WTC11 (cell line): ENCODE measurements around the gene GAS2L3. TPM values are rescaled to one million over a fixed set of nuclear protein-coding genes. Genes with fewer than 3 reads are reported as not detected.

ENCODE experiments used
- ATAC-seq: fragments of 200-7000 bp; cut with Tn5 transposase; 2 replicates; pipeline ENCODE4 v1.10.0; 2021; ENCODE audit warnings: mild to moderate bottlenecking, moderate library complexity
- CTCF ChIA-PET: fragments of 300-600 bp; sonication (Branson Sonifier 250); formaldehyde crosslinking; loops from one replicate; lab custom pipeline; 2021; ENCODE audit warnings: antibody characterized with exemption; lab: Charles Lee
- POLR2A ChIA-PET: fragments of 350-600 bp; sonication (Branson Sonifier 250); formaldehyde crosslinking; loops from one replicate; lab custom pipeline; 2021; ENCODE audit warnings: antibody characterized with exemption; lab: Charles Lee
- DNase-seq: peaks from one replicate; pipeline ENCODE4 v3.0.0; 2021; ENCODE audit warnings: low spot score
- H3K27ac Mint-ChIP-seq: 2 replicates; pipeline ENCODE4 v1.8.0; 2021; ENCODE audit warnings: mixed read lengths
- H3K27me3 Mint-ChIP-seq: 2 replicates; pipeline ENCODE4 v1.8.0; 2021; ENCODE audit warnings: low read depth, mild to moderate bottlenecking, moderate library complexity, mixed read lengths
- H3K36me3 Mint-ChIP-seq: 2 replicates; pipeline ENCODE4 v1.8.0; 2021; ENCODE audit warnings: mixed read lengths
- H3K4me1 Mint-ChIP-seq: 2 replicates; pipeline ENCODE4 v1.8.0; 2022; ENCODE audit warnings: mixed read lengths
- H3K4me3 Mint-ChIP-seq: 2 replicates; pipeline ENCODE4 v1.8.0; 2021; ENCODE audit warnings: mild to moderate bottlenecking, moderate library complexity, mixed read lengths
- H3K9me3 Mint-ChIP-seq: 2 replicates; pipeline ENCODE4 v1.8.0; 2021; ENCODE audit warnings: mixed read lengths
- AR ChIP-seq: fragments of 250-450 bp; sonication (Bioruptor Pico); IDR thresholded peaks from 2 replicates; pipeline ENCODE4 v1.9.0; 2021; ENCODE audit warnings: mild to moderate bottlenecking
- ATF1 ChIP-seq: sonication (generic); formaldehyde crosslinking; IDR thresholded peaks from 2 replicates; pipeline ENCODE4 v1.8.1; 2023; ENCODE audit warnings: mild to moderate bottlenecking, moderate library complexity, missing genetic modification reagents
- ESRRA ChIP-seq: sonication (generic); formaldehyde crosslinking; IDR thresholded peaks from 2 replicates; pipeline ENCODE4 v1.8.1; 2022; ENCODE audit warnings: mild to moderate bottlenecking, missing genetic modification reagents, borderline replicate concordance
- ETV6 ChIP-seq: sonication (generic); formaldehyde crosslinking; IDR thresholded peaks from 2 replicates; pipeline ENCODE4 v1.8.1; 2022; ENCODE audit warnings: mild to moderate bottlenecking, missing genetic modification reagents
- FOXJ3 ChIP-seq: sonication (generic); formaldehyde crosslinking; IDR thresholded peaks from 2 replicates; pipeline ENCODE4 v1.9.0; 2021; ENCODE audit warnings: missing genetic modification reagents, mild to moderate bottlenecking, borderline replicate concordance
- GTF2I ChIP-seq: fragments of 250-450 bp; sonication (Bioruptor Pico); conservative IDR thresholded peaks from 2 replicates; pipeline ENCODE4 v1.4.0; 2021; ENCODE audit warnings: mild to moderate bottlenecking
- JAZF1 ChIP-seq: fragments of 250-450 bp; sonication (Bioruptor Pico); IDR thresholded peaks from 2 replicates; pipeline ENCODE4 v1.9.0; 2021; ENCODE audit warnings: moderate library complexity, mild to moderate bottlenecking, inconsistent platforms
- MYBL2 ChIP-seq: sonication (generic); formaldehyde crosslinking; IDR thresholded peaks from 2 replicates; pipeline ENCODE4 v1.8.1; 2023; ENCODE audit warnings: mild to moderate bottlenecking, moderate library complexity, missing genetic modification reagents
- NR2C2 ChIP-seq: sonication (generic); formaldehyde crosslinking; IDR thresholded peaks from 2 replicates; pipeline ENCODE4 v1.8.0; 2022; ENCODE audit warnings: mild to moderate bottlenecking, missing genetic modification reagents
- RELA ChIP-seq: sonication (generic); formaldehyde crosslinking; IDR thresholded peaks from 2 replicates; pipeline ENCODE4 v1.8.1; 2022; ENCODE audit warnings: missing genetic modification reagents, mild to moderate bottlenecking, borderline replicate concordance
- ZNF121 ChIP-seq: sonication (generic); formaldehyde crosslinking; IDR thresholded peaks from 2 replicates; pipeline ENCODE4 v1.8.0; 2023; ENCODE audit warnings: missing genetic modification reagents
- ZNF138 ChIP-seq: sonication (generic); formaldehyde crosslinking; conservative IDR thresholded peaks from 2 replicates; pipeline ENCODE4 v1.8.1; 2022; ENCODE audit warnings: mild to moderate bottlenecking, moderate library complexity, missing genetic modification reagents
- ZNF396 ChIP-seq: fragments of 250-450 bp; sonication (Bioruptor Pico); IDR thresholded peaks from 2 replicates; pipeline ENCODE4 v1.8.0; 2021; ENCODE audit warnings: mild to moderate bottlenecking, moderate library complexity, borderline replicate concordance
- ZNF416 ChIP-seq: fragments of 250-450 bp; sonication (Bioruptor Pico); IDR thresholded peaks from 2 replicates; pipeline ENCODE4 v1.9.0; 2021; ENCODE audit warnings: mild to moderate bottlenecking, inconsistent platforms
- ZNF512 ChIP-seq: sonication (generic); formaldehyde crosslinking; IDR thresholded peaks from 2 replicates; pipeline ENCODE4 v1.8.1; 2022; ENCODE audit warnings: missing genetic modification reagents, borderline replicate concordance
- total RNA-seq: library from RNA; stranded (reverse); gene quantifications from 3 replicates; pipeline ENCODE4 v1.2.3, GENCODE V29; 2021
- TF ChIP-seq, protein P1 (sequence below): fragments of 250-450 bp; sonication (Bioruptor Pico); IDR thresholded peaks from 2 replicates; pipeline ENCODE4 v1.9.0; 2021; ENCODE audit warnings: mild to moderate bottlenecking, borderline replicate concordance
- TF ChIP-seq, protein P2 (sequence below): sonication (generic); formaldehyde crosslinking; IDR thresholded peaks from 2 replicates; pipeline ENCODE4 v1.8.0; 2023; ENCODE audit warnings: missing genetic modification reagents, mild to moderate bottlenecking, borderline replicate concordance
- TF ChIP-seq, protein P3 (sequence below): sonication (generic); formaldehyde crosslinking; IDR thresholded peaks from 2 replicates; pipeline ENCODE4 v1.8.0; 2023; ENCODE audit warnings: missing genetic modification reagents
- TF ChIP-seq, protein P4 (sequence below): fragments of 250-450 bp; sonication (Bioruptor Pico); IDR thresholded peaks from 2 replicates; pipeline ENCODE4 v2.1.2; 2022; ENCODE audit warnings: mild to moderate bottlenecking, moderate library complexity

Gene GAS2L3
- total RNA-seq, 1 experiment from 2014 or later, result 14.8 TPM

GRCh38 chr12:100652488-100652887 is 79.0 kb downstream of the GAS2L3 start:
- no peak for TF ChIP-seq ZNF416 (CRISPR knock-in tag)
- TF ChIP-seq ZNF121 (CRISPR knock-in tag), result no peak
- TF ChIP-seq GTF2I (CRISPR knock-in tag), result no peak
- TF ChIP-seq FOXJ3 (CRISPR knock-in tag), result no peak
- TF ChIP-seq, protein P1, sequence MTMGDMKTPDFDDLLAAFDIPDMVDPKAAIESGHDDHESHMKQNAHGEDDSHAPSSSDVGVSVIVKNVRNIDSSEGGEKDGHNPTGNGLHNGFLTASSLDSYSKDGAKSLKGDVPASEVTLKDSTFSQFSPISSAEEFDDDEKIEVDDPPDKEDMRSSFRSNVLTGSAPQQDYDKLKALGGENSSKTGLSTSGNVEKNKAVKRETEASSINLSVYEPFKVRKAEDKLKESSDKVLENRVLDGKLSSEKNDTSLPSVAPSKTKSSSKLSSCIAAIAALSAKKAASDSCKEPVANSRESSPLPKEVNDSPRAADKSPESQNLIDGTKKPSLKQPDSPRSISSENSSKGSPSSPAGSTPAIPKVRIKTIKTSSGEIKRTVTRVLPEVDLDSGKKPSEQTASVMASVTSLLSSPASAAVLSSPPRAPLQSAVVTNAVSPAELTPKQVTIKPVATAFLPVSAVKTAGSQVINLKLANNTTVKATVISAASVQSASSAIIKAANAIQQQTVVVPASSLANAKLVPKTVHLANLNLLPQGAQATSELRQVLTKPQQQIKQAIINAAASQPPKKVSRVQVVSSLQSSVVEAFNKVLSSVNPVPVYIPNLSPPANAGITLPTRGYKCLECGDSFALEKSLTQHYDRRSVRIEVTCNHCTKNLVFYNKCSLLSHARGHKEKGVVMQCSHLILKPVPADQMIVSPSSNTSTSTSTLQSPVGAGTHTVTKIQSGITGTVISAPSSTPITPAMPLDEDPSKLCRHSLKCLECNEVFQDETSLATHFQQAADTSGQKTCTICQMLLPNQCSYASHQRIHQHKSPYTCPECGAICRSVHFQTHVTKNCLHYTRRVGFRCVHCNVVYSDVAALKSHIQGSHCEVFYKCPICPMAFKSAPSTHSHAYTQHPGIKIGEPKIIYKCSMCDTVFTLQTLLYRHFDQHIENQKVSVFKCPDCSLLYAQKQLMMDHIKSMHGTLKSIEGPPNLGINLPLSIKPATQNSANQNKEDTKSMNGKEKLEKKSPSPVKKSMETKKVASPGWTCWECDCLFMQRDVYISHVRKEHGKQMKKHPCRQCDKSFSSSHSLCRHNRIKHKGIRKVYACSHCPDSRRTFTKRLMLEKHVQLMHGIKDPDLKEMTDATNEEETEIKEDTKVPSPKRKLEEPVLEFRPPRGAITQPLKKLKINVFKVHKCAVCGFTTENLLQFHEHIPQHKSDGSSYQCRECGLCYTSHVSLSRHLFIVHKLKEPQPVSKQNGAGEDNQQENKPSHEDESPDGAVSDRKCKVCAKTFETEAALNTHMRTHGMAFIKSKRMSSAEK (CRISPR knock-in tag), result no peak
- no peak for TF ChIP-seq RELA (CRISPR knock-in tag)
- TF ChIP-seq, all 79 proteins: peak for 0
- ChIA-PET CTCF (interaction anchor here (1.0 to 2.1 kb wide), 3 partner anchors 19 to 20 kb away, joined by 3 to 17 read pairs (median 3); no protein-coding TSS in a partner anchor), POLR2A (interaction anchor here (0.6 kb wide), 1 partner anchor 386 kb away, joined by 11 read pairs; the partner anchor contains the start of genes DEPDC4 and SCYL2)
- Mint-ChIP-seq H3K4me1 (peaks cover 11% of the 10 kb centered on the region), H3K4me3 (no peak overlapping the region), H3K36me3 (peaks cover 4% of the 10 kb centered on the region), H3K27ac (no peak overlapping the region), H3K9me3 (peaks cover 24% of the 10 kb centered on the region), H3K27me3 (peaks cover 2% of the 10 kb centered on the region; the same call in 1 of the 2 replicates)
- DNase-seq (no peak), ATAC-seq (no peak)

DNA sequence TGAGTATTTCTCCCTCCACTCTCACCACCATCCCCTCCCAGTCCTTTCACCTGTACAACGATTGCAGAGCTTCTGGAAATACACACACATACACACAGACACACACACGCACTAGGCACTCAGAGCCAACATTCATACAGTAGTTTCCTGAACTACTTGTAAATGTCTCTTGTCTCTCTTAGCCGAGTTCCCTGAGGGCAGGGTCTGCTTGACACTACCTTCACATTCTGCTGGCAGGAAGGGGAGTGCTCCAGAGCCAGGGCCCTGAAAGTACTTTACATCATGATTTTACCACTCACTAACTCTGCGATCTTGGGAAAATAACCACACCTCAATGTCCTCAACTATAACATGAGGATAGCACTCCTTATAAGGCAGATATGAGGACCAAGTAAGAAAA is 82.7 kb downstream of the GAS2L3 start:
- CTCF ChIA-PET, result interaction anchor here (1.4 kb wide), 1 partner anchor 16 kb away, joined by 9 read pairs; no protein-coding TSS in a partner anchor
- POLR2A ChIA-PET, result no interaction called here
- no peak for ATAC-seq
- Mint-ChIP-seq H3K4me1 (peaks cover 5% of the 10 kb centered on the region), H3K9me3 (peaks cover 11% of the 10 kb centered on the region), H3K27me3 (peaks cover 9% of the 10 kb centered on the region), H3K36me3 (no peaks in the 10 kb centered on the region; the same call in 1 of the 2 replicates), H3K27ac (no peak overlapping the region), H3K4me3 (no peak overlapping the region)
- DNase-seq, result no peak
- TF ChIP-seq ESRRA (CRISPR knock-in tag), result no peak
- TF ChIP-seq AR (CRISPR knock-in tag), result no peak
- TF ChIP-seq ETV6 (CRISPR knock-in tag), result no peak
- TF ChIP-seq NR2C2 (CRISPR knock-in tag), result no peak
- TF ChIP-seq ZNF396 (CRISPR knock-in tag), result no peak
- no peak for TF ChIP-seq ATF1 (CRISPR knock-in tag)
- TF ChIP-seq, protein P2, sequence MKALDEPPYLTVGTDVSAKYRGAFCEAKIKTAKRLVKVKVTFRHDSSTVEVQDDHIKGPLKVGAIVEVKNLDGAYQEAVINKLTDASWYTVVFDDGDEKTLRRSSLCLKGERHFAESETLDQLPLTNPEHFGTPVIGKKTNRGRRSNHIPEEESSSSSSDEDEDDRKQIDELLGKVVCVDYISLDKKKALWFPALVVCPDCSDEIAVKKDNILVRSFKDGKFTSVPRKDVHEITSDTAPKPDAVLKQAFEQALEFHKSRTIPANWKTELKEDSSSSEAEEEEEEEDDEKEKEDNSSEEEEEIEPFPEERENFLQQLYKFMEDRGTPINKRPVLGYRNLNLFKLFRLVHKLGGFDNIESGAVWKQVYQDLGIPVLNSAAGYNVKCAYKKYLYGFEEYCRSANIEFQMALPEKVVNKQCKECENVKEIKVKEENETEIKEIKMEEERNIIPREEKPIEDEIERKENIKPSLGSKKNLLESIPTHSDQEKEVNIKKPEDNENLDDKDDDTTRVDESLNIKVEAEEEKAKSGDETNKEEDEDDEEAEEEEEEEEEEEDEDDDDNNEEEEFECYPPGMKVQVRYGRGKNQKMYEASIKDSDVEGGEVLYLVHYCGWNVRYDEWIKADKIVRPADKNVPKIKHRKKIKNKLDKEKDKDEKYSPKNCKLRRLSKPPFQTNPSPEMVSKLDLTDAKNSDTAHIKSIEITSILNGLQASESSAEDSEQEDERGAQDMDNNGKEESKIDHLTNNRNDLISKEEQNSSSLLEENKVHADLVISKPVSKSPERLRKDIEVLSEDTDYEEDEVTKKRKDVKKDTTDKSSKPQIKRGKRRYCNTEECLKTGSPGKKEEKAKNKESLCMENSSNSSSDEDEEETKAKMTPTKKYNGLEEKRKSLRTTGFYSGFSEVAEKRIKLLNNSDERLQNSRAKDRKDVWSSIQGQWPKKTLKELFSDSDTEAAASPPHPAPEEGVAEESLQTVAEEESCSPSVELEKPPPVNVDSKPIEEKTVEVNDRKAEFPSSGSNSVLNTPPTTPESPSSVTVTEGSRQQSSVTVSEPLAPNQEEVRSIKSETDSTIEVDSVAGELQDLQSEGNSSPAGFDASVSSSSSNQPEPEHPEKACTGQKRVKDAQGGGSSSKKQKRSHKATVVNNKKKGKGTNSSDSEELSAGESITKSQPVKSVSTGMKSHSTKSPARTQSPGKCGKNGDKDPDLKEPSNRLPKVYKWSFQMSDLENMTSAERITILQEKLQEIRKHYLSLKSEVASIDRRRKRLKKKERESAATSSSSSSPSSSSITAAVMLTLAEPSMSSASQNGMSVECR (CRISPR knock-in tag), result no peak
- TF ChIP-seq MYBL2 (CRISPR knock-in tag), result no peak
- TF ChIP-seq, protein P3, sequence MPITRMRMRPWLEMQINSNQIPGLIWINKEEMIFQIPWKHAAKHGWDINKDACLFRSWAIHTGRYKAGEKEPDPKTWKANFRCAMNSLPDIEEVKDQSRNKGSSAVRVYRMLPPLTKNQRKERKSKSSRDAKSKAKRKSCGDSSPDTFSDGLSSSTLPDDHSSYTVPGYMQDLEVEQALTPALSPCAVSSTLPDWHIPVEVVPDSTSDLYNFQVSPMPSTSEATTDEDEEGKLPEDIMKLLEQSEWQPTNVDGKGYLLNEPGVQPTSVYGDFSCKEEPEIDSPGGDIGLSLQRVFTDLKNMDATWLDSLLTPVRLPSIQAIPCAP (CRISPR knock-in tag), result no peak
- TF ChIP-seq, protein P4, sequence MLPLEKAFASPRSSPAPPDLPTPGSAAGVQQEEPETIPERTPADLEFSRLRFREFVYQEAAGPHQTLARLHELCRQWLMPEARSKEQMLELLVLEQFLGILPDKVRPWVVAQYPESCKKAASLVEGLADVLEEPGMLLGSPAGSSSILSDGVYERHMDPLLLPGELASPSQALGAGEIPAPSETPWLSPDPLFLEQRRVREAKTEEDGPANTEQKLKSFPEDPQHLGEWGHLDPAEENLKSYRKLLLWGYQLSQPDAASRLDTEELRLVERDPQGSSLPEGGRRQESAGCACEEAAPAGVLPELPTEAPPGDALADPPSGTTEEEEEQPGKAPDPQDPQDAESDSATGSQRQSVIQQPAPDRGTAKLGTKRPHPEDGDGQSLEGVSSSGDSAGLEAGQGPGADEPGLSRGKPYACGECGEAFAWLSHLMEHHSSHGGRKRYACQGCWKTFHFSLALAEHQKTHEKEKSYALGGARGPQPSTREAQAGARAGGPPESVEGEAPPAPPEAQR (CRISPR knock-in tag), result no peak
- no peak for TF ChIP-seq ZNF138
- TF ChIP-seq ZNF512 (CRISPR knock-in tag), result no peak
- no peak for TF ChIP-seq JAZF1 (CRISPR knock-in tag)
